ENCODE data around the gene KLHL22.

DNA sequence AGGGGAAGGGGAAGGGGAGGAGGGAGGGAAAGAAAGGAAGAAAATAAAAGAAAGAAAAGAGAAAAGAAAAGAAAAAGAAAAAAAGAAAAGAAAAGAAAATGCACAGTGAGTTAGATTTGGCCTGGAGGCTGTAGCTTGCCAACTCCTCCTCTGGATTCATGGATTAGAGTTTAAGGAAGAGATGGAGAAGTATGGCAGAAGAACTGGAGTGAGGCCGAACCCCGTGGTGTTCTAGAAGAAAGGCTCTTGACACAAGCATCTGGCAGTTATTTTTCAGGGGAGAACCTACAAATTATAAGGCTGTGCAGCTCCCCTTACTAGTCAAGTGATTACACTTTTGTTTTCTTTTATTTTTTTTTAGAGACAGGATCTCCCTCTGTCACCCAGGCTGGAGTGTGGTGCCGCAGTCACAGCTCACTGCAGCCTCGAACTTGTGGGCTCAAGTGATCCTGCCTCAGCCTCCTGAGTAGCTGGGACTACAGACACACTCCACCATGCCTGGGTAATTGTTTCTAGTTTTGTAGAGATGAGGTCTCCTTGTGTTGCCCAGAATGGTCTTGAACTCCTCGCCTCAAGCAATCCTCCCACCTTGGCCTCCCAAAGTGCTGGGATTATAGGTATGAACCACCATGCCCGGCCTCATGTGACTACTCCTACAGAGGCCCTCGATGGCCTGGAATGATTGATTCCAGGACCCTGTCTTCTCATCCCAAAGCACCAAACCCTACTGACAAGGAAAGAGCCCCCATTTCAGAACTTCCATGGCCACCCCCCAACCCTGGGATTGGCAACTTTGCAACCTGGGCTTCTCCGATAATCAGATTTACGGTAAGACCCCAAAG lies 82.2 kb downstream of the KLHL22 start:
- TF ChIP-seq, protein P1, sequence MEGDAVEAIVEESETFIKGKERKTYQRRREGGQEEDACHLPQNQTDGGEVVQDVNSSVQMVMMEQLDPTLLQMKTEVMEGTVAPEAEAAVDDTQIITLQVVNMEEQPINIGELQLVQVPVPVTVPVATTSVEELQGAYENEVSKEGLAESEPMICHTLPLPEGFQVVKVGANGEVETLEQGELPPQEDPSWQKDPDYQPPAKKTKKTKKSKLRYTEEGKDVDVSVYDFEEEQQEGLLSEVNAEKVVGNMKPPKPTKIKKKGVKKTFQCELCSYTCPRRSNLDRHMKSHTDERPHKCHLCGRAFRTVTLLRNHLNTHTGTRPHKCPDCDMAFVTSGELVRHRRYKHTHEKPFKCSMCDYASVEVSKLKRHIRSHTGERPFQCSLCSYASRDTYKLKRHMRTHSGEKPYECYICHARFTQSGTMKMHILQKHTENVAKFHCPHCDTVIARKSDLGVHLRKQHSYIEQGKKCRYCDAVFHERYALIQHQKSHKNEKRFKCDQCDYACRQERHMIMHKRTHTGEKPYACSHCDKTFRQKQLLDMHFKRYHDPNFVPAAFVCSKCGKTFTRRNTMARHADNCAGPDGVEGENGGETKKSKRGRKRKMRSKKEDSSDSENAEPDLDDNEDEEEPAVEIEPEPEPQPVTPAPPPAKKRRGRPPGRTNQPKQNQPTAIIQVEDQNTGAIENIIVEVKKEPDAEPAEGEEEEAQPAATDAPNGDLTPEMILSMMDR (IDR thresholded peaks at IDR 0.05; ENCODE audit: low read length), result no peak
- no peak for TF ChIP-seq EZH2 (IDR thresholded peaks at IDR 0.05; ENCODE audit: borderline replicate concordance, low read length)

All from OCI-LY1 (cell line).